RWPE1 (cell line): ENCODE results near the gene CCL24.
"Not testable (repeated sequence)": the region's sequence is repeated elsewhere in the genome, so short reads cannot be mapped to it uniquely, and the experiment has no call there.

Experiments
- CTCF ChIA-PET: fragments of 350-600 bp; sonication (Branson Sonifier 250); formaldehyde crosslinking; extraction: SDS; loops from one replicate; lab custom pipeline; 2021; lab: Yijun Ruan, JAX
- POLR2A ChIA-PET: fragments of 400-600 bp; formaldehyde crosslinking; extraction: SDS; loops from one replicate; lab custom pipeline; 2020; ENCODE audit warnings: antibody characterized with exemption; ENCODE audit not compliant: low non-redundant PET; lab: Yijun Ruan, JAX
- DNase-seq: peaks from one replicate; pipeline ENCODE4 v3.0.0; 2012; ENCODE audit warnings: low spot score
- H3K27ac ChIP-seq: fragments of 450-650 bp; 2 replicates; pipeline ENCODE4 v1.5.1; 2017
- CTCF ChIP-seq: fragments of 450-650 bp; conservative IDR thresholded peaks from 2 replicates; pipeline ENCODE4 v1.5.1; 2017; ENCODE audit warnings: low read depth, mild to moderate bottlenecking

Gene CCL24

GRCh38 chr7:75789361-75789924, 24.2 kb downstream of the CCL24 start:
- POLR2A ChIA-PET, result no interaction called here
- no peak for DNase-seq
- CTCF ChIA-PET, result no interaction called here
- TF ChIP-seq CTCF, result no peak
- no peak overlapping the region for H3K27ac ChIP-seq

- CTCF ChIA-PET, result interaction anchor here (0.6 kb wide), 1 partner anchor 359 kb away, joined by 4 read pairs; no protein-coding TSS in a partner anchor
Measured at GRCh38 chr7:75788154-75788847, 25.3 kb downstream of the CCL24 start.

GRCh38 chr7:75783058-75783457, 30.5 kb downstream of the CCL24 start:
- DNase-seq, POLR2A ChIA-PET, CTCF ChIA-PET, H3K27ac ChIP-seq: not testable (repeated sequence)

More at GRCh38 chr7:75788154-75788847, 25.3 kb downstream of the CCL24 start:
- POLR2A ChIA-PET, H3K27ac ChIP-seq, DNase-seq: not testable (repeated sequence)

GRCh38 chr7:75780647-75781273, 32.8 kb downstream of the CCL24 start:
- CTCF ChIA-PET, POLR2A ChIA-PET, H3K27ac ChIP-seq, DNase-seq: not testable (repeated sequence)

- H3K27ac ChIP-seq, POLR2A ChIA-PET, CTCF ChIA-PET, DNase-seq: not testable (repeated sequence)
Measured at GRCh38 chr7:75779516-75779915, 34.1 kb downstream of the CCL24 start.

GRCh38 chr7:75779035-75779434, 34.6 kb downstream of the CCL24 start:
- DNase-seq, H3K27ac ChIP-seq, CTCF ChIA-PET, POLR2A ChIA-PET: not testable (repeated sequence)

GRCh38 chr7:75776295-75776971, 37.2 kb downstream of the CCL24 start:
- DNase-seq, result peak; percentile 31
- no peak for TF ChIP-seq CTCF
- ChIA-PET POLR2A (no interaction called here), CTCF (no interaction called here)
- H3K27ac ChIP-seq, result no peak overlapping the region

GRCh38 chr7:75773958-75774357, 39.6 kb downstream of the CCL24 start:
- CTCF ChIA-PET, H3K27ac ChIP-seq, POLR2A ChIA-PET, DNase-seq: not testable (repeated sequence)

GRCh38 chr7:75772081-75773077, 41.2 kb downstream of the CCL24 start, which contains the start of gene CCL26:
Gene CCL26, minus strand, starts transcription at chr7:75772211. Its CDS starts 35 bp downstream, at chr7:75772176.
- DNase-seq, result peak; percentile 12
- POLR2A ChIA-PET, result no interaction called here
- H3K27ac ChIP-seq, result peak within 1 kb of the TSS; percentile 16
- TF ChIP-seq CTCF, result no peak
- CTCF ChIA-PET, result interaction anchor here (0.6 to 0.7 kb wide), 3 partner anchors 26 to 358 kb away, joined by 4 read pairs; no protein-coding TSS in a partner anchor
